PC-9 (cell line): ENCODE results near the gene PCSK7. TPM values are rescaled to one million over a fixed set of nuclear protein-coding genes. Genes with fewer than 3 reads are reported as not detected.

ENCODE experiments used
- BruUV-seq: library from RNA; stranded (reverse); fragments of 400-500 nt; replicated peaks from 2 replicates; lab custom pipeline; 2021; lab: Mats Ljungman, UMichigan
- CTCF ChIA-PET: fragments of 300-600 bp; sonication (Branson Sonifier 250); formaldehyde crosslinking; loops from one replicate; lab custom pipeline; 2022; ENCODE audit warnings: antibody characterized with exemption; lab: Charles Lee
- POLR2A ChIA-PET: fragments of 300-600 bp; sonication (Branson Sonifier 250); formaldehyde crosslinking; loops from one replicate; lab custom pipeline; 2022; ENCODE audit warnings: antibody characterized with exemption; ENCODE audit not compliant: unreplicated experiment; lab: Charles Lee
- DNase-seq, 2 experiments: peaks; one replicate each; pipeline versions ENCODE4 v3.0.0 to v3.0.0-alpha.2; 2015 to 2022; ENCODE audit warnings: mixed read lengths in 1 of 2
- H2AFZ ChIP-seq: fragments of 200-600 bp; sonication (generic); 2 replicates; pipeline ENCODE4 v1.8.1; 2017; ENCODE audit warnings: antibody characterized with exemption
- H3F3A ChIP-seq: fragments of 200-600 bp; sonication (generic); 2 replicates; pipeline ENCODE4 v1.8.1; 2017; ENCODE audit warnings: antibody characterized with exemption, mild to moderate bottlenecking, low read depth; ENCODE audit not compliant: insufficient read depth
- H3K27ac ChIP-seq: fragments of 200-600 bp; sonication (generic); 2 replicates; pipeline ENCODE4 v1.6.1; 2016; ENCODE audit warnings: mixed run types
- H3K27me3 ChIP-seq: fragments of 200-600 bp; sonication (generic); 2 replicates; pipeline ENCODE4 v1.6.1; 2016; ENCODE audit warnings: low read depth, mixed run types; ENCODE audit not compliant: insufficient read depth
- H3K36me3 ChIP-seq: fragments of 200-600 bp; sonication (generic); 2 replicates; pipeline ENCODE4 v1.6.1; 2016; ENCODE audit warnings: low read depth, mixed run types
- H3K4me1 ChIP-seq: fragments of 200-600 bp; sonication (generic); replicated peaks from 2 replicates; pipeline ENCODE4 v1.6.1; 2016; ENCODE audit warnings: mixed run types; ENCODE audit not compliant: insufficient read depth
- H3K4me2 ChIP-seq: fragments of 200-600 bp; sonication (generic); 2 replicates; pipeline ENCODE4 v1.6.1; 2017; ENCODE audit warnings: mixed run types
- H3K4me3 ChIP-seq: fragments of 200-600 bp; sonication (generic); 2 replicates; pipeline ENCODE4 v1.6.1; 2016; ENCODE audit warnings: mixed run types
- H3K79me2 ChIP-seq: fragments of 200-600 bp; sonication (generic); 2 replicates; pipeline ENCODE4 v1.6.1; 2017; ENCODE audit warnings: low read depth, mixed run types
- H3K9me2 ChIP-seq: fragments of 200-600 bp; sonication (generic); 2 replicates; pipeline ENCODE4 v1.8.1; 2017; ENCODE audit warnings: mild to moderate bottlenecking; ENCODE audit not compliant: insufficient read depth
- H3K9me3 ChIP-seq: fragments of 200-600 bp; sonication (generic); 2 replicates; pipeline ENCODE4 v1.8.1; 2016; ENCODE audit warnings: low read depth; ENCODE audit not compliant: insufficient read depth
- H4K20me1 ChIP-seq: fragments of 200-600 bp; sonication (generic); 2 replicates; pipeline ENCODE4 v1.8.1; 2017; ENCODE audit not compliant: insufficient read depth
- CTCF ChIP-seq: fragments of 200-600 bp; sonication (generic); conservative IDR thresholded peaks from 2 replicates; pipeline ENCODE4 v1.6.1; 2017; ENCODE audit warnings: mixed run types, antibody characterized with exemption, mild to moderate bottlenecking, moderate library complexity
- EZH2 ChIP-seq: fragments of 200-600 bp; sonication (generic); IDR thresholded peaks from 2 replicates; pipeline ENCODE4 v1.8.0; 2017; ENCODE audit warnings: antibody characterized with exemption, low read depth
- intact Hi-C: fragments of 100-400 bp; cut with micrococcal nuclease; formaldehyde crosslinking; loops from one replicate; pipeline ENCODE4 v1.10.0; 2022; ENCODE audit not compliant: unreplicated experiment
- total RNA-seq: library from RNA; stranded (reverse); gene quantifications from 2 replicates; pipeline ENCODE4 v1.2.3, GENCODE V29; 2021

PCSK7 gene
- total RNA-seq, 1 experiment from 2014 or later: 41.6 TPM

GRCh38 chr11:117225553-117226170 is 6.2 kb downstream of the PCSK7 start:
- peaks cover 6% of the 10 kb centered on the region; the same call in 1 of the 2 replicates for H3F3A ChIP-seq
- no peak for DNase-seq
- H3K27me3 ChIP-seq: no peaks in the 10 kb centered on the region
- CTCF ChIA-PET: interaction anchor here (0.6 to 0.7 kb wide), 2 partner anchors 92 to 390 kb away, joined by 4 read pairs; no protein-coding TSS in a partner anchor
- no TSS peak for BruUV-seq
- no peaks in the 10 kb centered on the region for H3K9me2 ChIP-seq
- no peak overlapping the region for H2AFZ ChIP-seq
- peaks cover 16% of the 10 kb centered on the region for H3K36me3 ChIP-seq
- H3K9me3 ChIP-seq: no peaks in the 10 kb centered on the region
- no peak overlapping the region for H3K4me2 ChIP-seq
- H3K79me2 ChIP-seq: peaks cover 14% of the 10 kb centered on the region
- intact Hi-C loops: loop anchor here (1.0 to 2.0 kb wide), 4 partner anchors 119 to 493 kb away; no protein-coding TSS in a partner anchor
- peaks cover 20% of the 10 kb centered on the region for H3K4me1 ChIP-seq
- H3K27ac ChIP-seq: no peak overlapping the region
- POLR2A ChIA-PET: no interaction called here
- H4K20me1 ChIP-seq: peaks cover 6% of the 10 kb centered on the region; the same call in 1 of the 2 replicates
- TF ChIP-seq EZH2: no peak
- TF ChIP-seq CTCF: no peak
- no peak overlapping the region for H3K4me3 ChIP-seq

- no peak overlapping the region for H3K4me2 ChIP-seq
- peaks cover 3% of the 10 kb centered on the region; the same call in 1 of the 2 replicates for H4K20me1 ChIP-seq
- H3K4me3 ChIP-seq: no peak overlapping the region
- DNase-seq: no peak
- H3K79me2 ChIP-seq: no peaks in the 10 kb centered on the region
- peaks cover 14% of the 10 kb centered on the region for H3K4me1 ChIP-seq
- H3K36me3 ChIP-seq: peaks cover 16% of the 10 kb centered on the region
- TF ChIP-seq EZH2 (no peak), CTCF (no peak)
- no peaks in the 10 kb centered on the region for H3K27me3 ChIP-seq
- no peak overlapping the region for H3K27ac ChIP-seq
- intact Hi-C loops: no loop called here
- no peaks in the 10 kb centered on the region for H3K9me2 ChIP-seq
- no peaks in the 10 kb centered on the region for H3K9me3 ChIP-seq
- POLR2A ChIA-PET: no interaction called here
- H3F3A ChIP-seq: peaks cover 6% of the 10 kb centered on the region; the same call in 1 of the 2 replicates
- no TSS peak for BruUV-seq
- H2AFZ ChIP-seq: no peak overlapping the region
- CTCF ChIA-PET: no interaction called here
Observed at GRCh38 chr11:117223741-117224689, 7.9 kb downstream of the PCSK7 start.

- Histone ChIP-seq H3K27ac (no peak overlapping the region), H3K4me1 (peaks cover 14% of the 10 kb centered on the region), H3F3A (peaks cover 6% of the 10 kb centered on the region; the same call in 1 of the 2 replicates), H3K36me3 (peaks cover 17% of the 10 kb centered on the region), H3K79me2 (no peaks in the 10 kb centered on the region), H3K27me3 (no peaks in the 10 kb centered on the region), H3K4me2 (no peak overlapping the region), H2AFZ (no peak overlapping the region), H4K20me1 (peaks cover 3% of the 10 kb centered on the region; the same call in 1 of the 2 replicates), H3K4me3 (no peak overlapping the region), H3K9me2 (no peaks in the 10 kb centered on the region), H3K9me3 (no peaks in the 10 kb centered on the region)
- CTCF ChIA-PET: interaction anchor here (1.9 kb wide), 1 partner anchor 45 kb away, joined by 5 read pairs; the partner anchor contains the start of gene SIDT2
- DNase-seq: no peak
- no peak for TF ChIP-seq CTCF
- TF ChIP-seq EZH2: no peak
- POLR2A ChIA-PET: no interaction called here
- intact Hi-C loops: no loop called here
- BruUV-seq: no TSS peak
Observed at GRCh38 chr11:117222991-117223740, 8.7 kb downstream of the PCSK7 start.
